Skeletal muscle tissue (tissue), 4 donors: ENCODE data around the gene ABLIM2. TPM values are rescaled to one million over a fixed set of nuclear protein-coding genes. Genes with fewer than 3 reads are reported as not detected.

Experiments
- H3K27ac ChIP-seq: one replicate; pipeline ENCODE4 v1.7.0; 2013; ENCODE audit warnings: mild to moderate bottlenecking, low read depth, low read length, inconsistent platforms
- H3K27me3 ChIP-seq, 3 donors: one replicate each; pipeline ENCODE4 v1.7.0; 2013; ENCODE audit warnings: low read length in 3 of 3; ENCODE audit not compliant: control insufficient read depth in 3 of 3, insufficient read depth in 3 of 3
- H3K36me3 ChIP-seq, 3 donors: one replicate each; pipeline ENCODE4 v1.7.0; 2013; ENCODE audit warnings: low read length in 3 of 3; ENCODE audit not compliant: control insufficient read depth in 3 of 3, insufficient read depth in 3 of 3
- H3K4me1 ChIP-seq, 3 donors: one replicate each; pipeline ENCODE4 v1.7.0; 2013; ENCODE audit warnings: low read length in 3 of 3, mild to moderate bottlenecking in 3 of 3; ENCODE audit not compliant: control insufficient read depth in 3 of 3, insufficient read depth in 3 of 3
- H3K4me3 ChIP-seq, 3 donors: one replicate each; pipeline ENCODE4 v1.7.0; 2013; ENCODE audit warnings: low read length in 3 of 3
- H3K9ac ChIP-seq, 3 donors: one replicate each; pipeline ENCODE4 v1.7.0; 2013; ENCODE audit warnings: low read length in 3 of 3, mild to moderate bottlenecking in 3 of 3, moderate library complexity in 2 of 3, low read depth in 1 of 3
- H3K9me3 ChIP-seq, 3 donors: one replicate each; pipeline ENCODE4 v1.7.0; 2013; ENCODE audit warnings: low read length in 3 of 3; ENCODE audit not compliant: control insufficient read depth in 3 of 3
- total RNA-seq: library from RNA; depleted of rRNA; stranded (reverse); fragments of >200 nt; gene quantifications from one replicate; pipeline ENCODE4 v1.2.3, GENCODE V29; 2014
- donor health status: Osteomylitis.

ABLIM2 gene
- total RNA-seq, 1 donor from 2014 or later = 7.3 TPM

GRCh38 chr4:8007581-8007980, 151.0 kb downstream of the ABLIM2 start:
- Histone ChIP-seq H3K4me1 (peaks cover 0 to 13% (median 0%) of the 10 kb centered on the region in 3 donors), H3K27ac (no peak overlapping the region), H3K4me3 (no peak overlapping the region), H3K9me3 (no peaks in the 10 kb centered on the region), H3K27me3 (no peaks in the 10 kb centered on the region), H3K9ac (no peak overlapping the region), H3K36me3 (peaks cover 56 to 63% (median 56%) of the 10 kb centered on the region in 3 donors)

- H3K4me3 ChIP-seq = no peak overlapping the region
- peak overlapping the region in 1 of 3 donors; percentile 50 for H3K9ac ChIP-seq
- H3K4me1 ChIP-seq = peaks cover 0 to 13% (median 0%) of the 10 kb centered on the region in 3 donors
- peaks cover 59 to 68% (median 61%) of the 10 kb centered on the region in 3 donors for H3K36me3 ChIP-seq
- no peak overlapping the region for H3K27ac ChIP-seq
- H3K27me3 ChIP-seq = no peaks in the 10 kb centered on the region
- H3K9me3 ChIP-seq = no peaks in the 10 kb centered on the region
Measured at GRCh38 chr4:8006471-8006870, 152.1 kb downstream of the ABLIM2 start.

GRCh38 chr4:8005814-8006215, 152.8 kb downstream of the ABLIM2 start:
- Histone ChIP-seq H3K27me3 (no peaks in the 10 kb centered on the region), H3K9ac (no peak overlapping the region), H3K9me3 (no peaks in the 10 kb centered on the region), H3K36me3 (peaks cover 59 to 68% (median 66%) of the 10 kb centered on the region in 3 donors), H3K27ac (no peak overlapping the region), H3K4me3 (no peak overlapping the region), H3K4me1 (peaks cover 0 to 13% (median 0%) of the 10 kb centered on the region in 3 donors)

GRCh38 chr4:8005033-8005808, 153.4 kb downstream of the ABLIM2 start:
- H3K27me3 ChIP-seq = no peaks in the 10 kb centered on the region
- peaks cover 0 to 13% (median 0%) of the 10 kb centered on the region in 3 donors for H3K4me1 ChIP-seq
- H3K9ac ChIP-seq = no peak overlapping the region
- no peak overlapping the region for H3K4me3 ChIP-seq
- no peak overlapping the region for H3K27ac ChIP-seq
- peaks cover 63 to 70% (median 68%) of the 10 kb centered on the region in 3 donors for H3K36me3 ChIP-seq
- no peaks in the 10 kb centered on the region for H3K9me3 ChIP-seq

GRCh38 chr4:8004066-8004465, 154.5 kb downstream of the ABLIM2 start:
- Histone ChIP-seq H3K9ac (no peak overlapping the region), H3K9me3 (no peaks in the 10 kb centered on the region), H3K36me3 (peaks cover 67 to 75% (median 73%) of the 10 kb centered on the region in 3 donors), H3K27me3 (no peaks in the 10 kb centered on the region), H3K4me1 (peaks cover 0 to 13% (median 0%) of the 10 kb centered on the region in 3 donors), H3K27ac (no peak overlapping the region), H3K4me3 (no peak overlapping the region)

- no peak overlapping the region for H3K27ac ChIP-seq
- H3K4me3 ChIP-seq = no peak overlapping the region
- H3K36me3 ChIP-seq = peaks cover 64 to 70% (median 70%) of the 10 kb centered on the region in 3 donors
- H3K4me1 ChIP-seq = peaks cover 0 to 13% (median 0%) of the 10 kb centered on the region in 3 donors
- H3K27me3 ChIP-seq = no peaks in the 10 kb centered on the region
- H3K9me3 ChIP-seq = no peaks in the 10 kb centered on the region
- no peak overlapping the region for H3K9ac ChIP-seq
Measured at GRCh38 chr4:8002525-8003309, 155.9 kb downstream of the ABLIM2 start.

GRCh38 chr4:8001564-8002355, 156.9 kb downstream of the ABLIM2 start:
- Histone ChIP-seq H3K27me3 (no peaks in the 10 kb centered on the region), H3K27ac (no peak overlapping the region), H3K9ac (no peak overlapping the region), H3K36me3 (peaks cover 54 to 63% (median 61%) of the 10 kb centered on the region in 3 donors), H3K9me3 (no peaks in the 10 kb centered on the region), H3K4me1 (peaks cover 0 to 11% (median 0%) of the 10 kb centered on the region in 3 donors), H3K4me3 (no peak overlapping the region)

GRCh38 chr4:8000721-8001491, 157.7 kb downstream of the ABLIM2 start:
- Histone ChIP-seq H3K27me3 (no peaks in the 10 kb centered on the region), H3K4me3 (no peak overlapping the region), H3K36me3 (peaks cover 56 to 59% (median 57%) of the 10 kb centered on the region in 3 donors), H3K4me1 (peaks cover 0 to 2% (median 0%) of the 10 kb centered on the region in 3 donors), H3K9ac (no peak overlapping the region), H3K9me3 (no peaks in the 10 kb centered on the region), H3K27ac (no peak overlapping the region)

- Histone ChIP-seq H3K9me3 (no peaks in the 10 kb centered on the region), H3K9ac (no peak overlapping the region), H3K4me1 (no peaks in the 10 kb centered on the region), H3K27ac (no peak overlapping the region), H3K4me3 (no peak overlapping the region), H3K36me3 (peaks cover 52 to 53% (median 52%) of the 10 kb centered on the region in 3 donors), H3K27me3 (no peaks in the 10 kb centered on the region)
Measured at GRCh38 chr4:8000247-8000646, 158.4 kb downstream of the ABLIM2 start.
